Tibial artery (tissue), 4 donors: ENCODE measurements around the gene ABCB6.
A peak's percentile ranks its signal among the peaks of the same experiment; 100 is the strongest.
"Not testable (repeated sequence)": the region's sequence is repeated elsewhere in the genome, so short reads cannot be mapped to it uniquely, and the experiment has no call there.

Experiments used
- DNase-seq, 2 donors: peaks; one replicate each; pipeline ENCODE4 v3.0.0-alpha.2; 2019
- H3K27ac ChIP-seq, 2 donors: fragments of 200-600 bp; sonication (generic) in 1 of 2; 1 replicate in 1 of 2; 2 replicates in 1 of 2; pipeline ENCODE4 v1.5.1; 2018 to 2019; ENCODE audit warnings: mild to moderate bottlenecking in 1 of 2
- H3K27me3 ChIP-seq, 2 donors: fragments of 200-600 bp; sonication (generic) in 1 of 2; one replicate each; pipeline versions ENCODE4 v1.5.1 to v1.6.0; 2016 to 2019
- H3K36me3 ChIP-seq, 3 donors: fragments of 200-600 bp; sonication (generic) in 2 of 3; one replicate each; pipeline ENCODE4 v1.5.1; 2016 to 2019; ENCODE audit warnings: mild to moderate bottlenecking in 2 of 3
- H3K4me1 ChIP-seq, 4 donors: fragments of 200-600 bp; sonication (generic) in 2 of 4; 1 replicate in 3 of 4; 2 replicates in 1 of 4; pipeline ENCODE4 v1.5.1; 2016 to 2019
- H3K4me3 ChIP-seq, 2 donors: fragments of 200-600 bp; sonication (generic) in 1 of 2; 1 replicate in 1 of 2; 2 replicates in 1 of 2; pipeline ENCODE4 v1.5.1; 2018 to 2019; ENCODE audit warnings: mild to moderate bottlenecking in 2 of 2
- H3K9me3 ChIP-seq, 3 donors: fragments of 200-600 bp; sonication (generic) in 1 of 3; one replicate each; pipeline ENCODE4 v1.5.1; 2016 to 2019
- intact Hi-C: fragments of 100-400 bp; cut with DNase I; formaldehyde crosslinking; loops from one replicate; pipeline ENCODE4 v1.15.0; 2023; ENCODE audit warnings: low total_unique reads
- TF ChIP-seq, protein P1 (sequence below), 2 experiments: fragments of 200-600 bp in 1 of 2; fragments of 450-650 bp in 1 of 2; IDR thresholded peaks; one replicate each; pipeline ENCODE4 v1.5.1; 2017 to 2019; ENCODE audit warnings: antibody characterized with exemption in 2 of 2, mild to moderate bottlenecking in 1 of 2, moderate library complexity in 1 of 2

The ABCB6 gene

DNA sequence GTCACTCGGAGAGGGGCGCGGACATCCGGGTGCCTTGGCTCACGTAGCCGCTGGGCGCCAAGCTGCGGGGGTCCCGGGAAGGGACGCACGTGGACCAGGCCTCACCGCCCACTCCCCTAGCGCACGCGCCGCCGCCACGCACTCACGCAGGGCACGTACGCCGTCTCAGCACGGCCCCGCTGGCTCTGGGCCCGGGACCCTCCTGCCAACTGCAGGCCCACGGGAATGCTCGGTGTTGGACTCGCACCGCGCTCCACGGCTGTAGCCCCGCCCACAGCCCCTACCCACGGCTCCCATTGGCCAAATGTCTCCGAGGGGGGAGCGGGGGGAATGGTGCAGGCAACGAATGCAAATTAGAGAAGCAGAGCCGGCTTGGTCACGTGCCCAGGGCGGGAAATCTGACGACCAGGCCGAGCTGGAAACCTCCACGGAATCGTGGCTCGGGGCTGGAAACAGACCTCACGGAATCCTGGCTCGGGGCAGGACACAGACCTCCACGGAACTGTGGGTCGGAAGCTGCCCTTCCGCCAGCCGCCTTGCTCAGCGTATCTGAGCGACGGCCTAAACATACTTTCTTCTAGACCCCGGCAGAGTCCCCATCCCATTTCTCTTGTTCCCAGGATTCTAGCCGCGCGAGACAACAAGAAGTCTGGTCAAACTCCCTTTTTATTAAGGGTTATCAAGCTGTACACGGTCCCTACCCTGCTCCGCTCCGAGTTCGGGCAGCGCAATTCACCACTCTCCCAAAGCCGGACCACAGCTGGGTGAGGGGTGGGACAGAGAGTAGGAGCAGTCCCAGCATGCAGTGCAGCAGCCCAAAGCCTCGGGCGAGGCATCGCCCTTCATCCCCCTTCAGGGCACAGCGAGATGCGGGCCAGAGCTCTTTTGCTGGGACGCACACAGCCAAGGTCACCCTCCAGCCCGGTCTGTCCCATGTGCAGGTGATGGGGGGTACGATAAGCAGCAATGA is at the start of gene ABCB6:
ABCB6 (minus strand) TSS at position 227 of the 970 bp plus-strand sequence. CDS start 285 bp downstream, outside the sequence.
- Histone ChIP-seq H3K27ac (peak within 1 kb of the TSS; percentile 88 to 89), H3K9me3 (no peaks in the 10 kb centered on the region), H3K4me1 (peaks cover 5 to 41% (median 31%) of the 10 kb centered on the region in 4 donors), H3K36me3 (peaks cover 50 to 68% (median 58%) of the 10 kb centered on the region in 3 donors), H3K27me3 (no peaks in the 10 kb centered on the region), H3K4me3 (peak within 1 kb of the TSS; percentile 55 to 60)
- TF ChIP-seq, protein P1, sequence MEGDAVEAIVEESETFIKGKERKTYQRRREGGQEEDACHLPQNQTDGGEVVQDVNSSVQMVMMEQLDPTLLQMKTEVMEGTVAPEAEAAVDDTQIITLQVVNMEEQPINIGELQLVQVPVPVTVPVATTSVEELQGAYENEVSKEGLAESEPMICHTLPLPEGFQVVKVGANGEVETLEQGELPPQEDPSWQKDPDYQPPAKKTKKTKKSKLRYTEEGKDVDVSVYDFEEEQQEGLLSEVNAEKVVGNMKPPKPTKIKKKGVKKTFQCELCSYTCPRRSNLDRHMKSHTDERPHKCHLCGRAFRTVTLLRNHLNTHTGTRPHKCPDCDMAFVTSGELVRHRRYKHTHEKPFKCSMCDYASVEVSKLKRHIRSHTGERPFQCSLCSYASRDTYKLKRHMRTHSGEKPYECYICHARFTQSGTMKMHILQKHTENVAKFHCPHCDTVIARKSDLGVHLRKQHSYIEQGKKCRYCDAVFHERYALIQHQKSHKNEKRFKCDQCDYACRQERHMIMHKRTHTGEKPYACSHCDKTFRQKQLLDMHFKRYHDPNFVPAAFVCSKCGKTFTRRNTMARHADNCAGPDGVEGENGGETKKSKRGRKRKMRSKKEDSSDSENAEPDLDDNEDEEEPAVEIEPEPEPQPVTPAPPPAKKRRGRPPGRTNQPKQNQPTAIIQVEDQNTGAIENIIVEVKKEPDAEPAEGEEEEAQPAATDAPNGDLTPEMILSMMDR (IDR thresholded peaks at IDR 0.05): no peak
- intact Hi-C loops: loop anchor here (1.0 to 5.0 kb wide), 2 partner anchors 13 to 42 kb away; partner anchors contain the start of genes CNPPD1, RETREG2 and ZFAND2B
- DNase-seq: peak; percentile 99

DNA sequence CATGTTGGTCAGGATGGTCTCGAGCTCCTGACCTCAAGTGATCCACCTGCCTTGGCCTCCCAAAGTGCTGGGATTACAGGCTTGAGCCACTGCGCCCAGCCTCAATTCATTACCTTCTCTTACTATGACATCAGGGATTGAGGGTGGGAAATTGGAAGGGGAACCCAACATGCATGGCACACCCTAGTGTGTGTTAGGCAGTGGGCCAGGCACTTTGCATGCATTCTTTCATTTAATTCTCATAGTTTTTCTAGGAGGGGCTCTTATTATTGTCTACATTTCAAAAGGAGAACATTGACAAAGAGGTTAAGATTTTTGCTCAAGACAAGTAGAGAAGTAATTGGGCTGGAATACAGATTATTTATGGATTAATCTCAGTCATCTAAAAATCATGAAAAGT is 49.5 kb upstream of the ABCB6 start:
- DNase-seq: no peak
- H3K9me3 ChIP-seq: no peaks in the 10 kb centered on the region
- no peak overlapping the region for H3K27ac ChIP-seq
- H3K36me3 ChIP-seq: no peaks in the 10 kb centered on the region
- H3K27me3 ChIP-seq: no peaks in the 10 kb centered on the region
- no peaks in the 10 kb centered on the region for H3K4me1 ChIP-seq
- TF ChIP-seq, protein P1 (IDR thresholded peaks at IDR 0.05): no peak
- intact Hi-C loops: no loop called here
- H3K4me3 ChIP-seq: no peak overlapping the region

DNA sequence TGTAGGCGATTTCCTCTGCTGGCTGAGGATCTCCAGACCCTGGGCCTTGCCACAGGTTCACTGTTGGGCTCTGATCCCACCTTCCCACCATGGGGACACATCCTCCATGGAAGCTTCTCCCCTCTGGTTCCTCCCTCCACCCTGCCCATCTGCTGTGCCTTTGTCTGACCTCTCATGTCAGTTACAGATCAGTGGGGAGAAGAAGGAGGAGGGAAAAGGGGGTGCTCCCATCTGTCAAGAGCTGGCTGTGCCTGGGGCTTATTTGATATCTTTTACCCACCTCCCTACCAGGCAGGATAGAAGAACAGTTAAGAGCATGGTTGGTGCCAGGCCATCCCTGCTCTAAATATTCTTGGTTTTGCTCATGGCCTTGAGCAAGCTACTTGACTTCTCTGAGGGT is 48.1 kb upstream of the ABCB6 start:
- TF ChIP-seq, protein P1 (IDR thresholded peaks at IDR 0.05): no peak
- H3K4me1 ChIP-seq: no peaks in the 10 kb centered on the region
- H3K4me3 ChIP-seq: no peak overlapping the region
- DNase-seq: no peak
- intact Hi-C loops: no loop called here
- no peak overlapping the region for H3K27ac ChIP-seq
- H3K9me3 ChIP-seq: no peaks in the 10 kb centered on the region
- no peaks in the 10 kb centered on the region for H3K36me3 ChIP-seq
- no peaks in the 10 kb centered on the region for H3K27me3 ChIP-seq

DNA sequence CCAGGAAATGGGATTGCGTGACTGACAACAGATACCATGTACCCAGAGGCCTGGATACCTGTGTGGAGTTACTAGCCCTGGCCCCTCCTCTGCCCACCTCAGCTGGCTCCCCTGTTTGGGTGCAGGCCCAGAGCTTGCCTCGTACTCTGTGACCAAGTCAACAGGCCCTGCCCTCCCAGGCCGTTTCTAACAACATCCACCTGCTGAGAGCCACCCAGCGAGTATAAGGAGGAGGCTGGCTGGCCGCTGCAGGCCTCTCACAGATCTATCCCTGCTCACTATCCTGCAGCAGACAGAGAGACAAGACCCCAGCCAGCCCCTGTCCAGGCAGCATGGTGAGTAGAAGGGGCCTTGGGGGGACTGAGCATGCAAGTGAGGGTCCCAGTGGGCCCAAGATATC is 47.5 kb upstream of the ABCB6 start:
- Histone ChIP-seq H3K4me1 (no peaks in the 10 kb centered on the region), H3K9me3 (no peaks in the 10 kb centered on the region), H3K4me3 (no peak overlapping the region), H3K27me3 (peaks cover 0 to 1% of the 10 kb centered on the region in 2 donors), H3K36me3 (no peaks in the 10 kb centered on the region), H3K27ac (no peak overlapping the region)
- DNase-seq: no peak
- TF ChIP-seq, protein P1 (IDR thresholded peaks at IDR 0.05): no peak
- intact Hi-C loops: no loop called here

DNA sequence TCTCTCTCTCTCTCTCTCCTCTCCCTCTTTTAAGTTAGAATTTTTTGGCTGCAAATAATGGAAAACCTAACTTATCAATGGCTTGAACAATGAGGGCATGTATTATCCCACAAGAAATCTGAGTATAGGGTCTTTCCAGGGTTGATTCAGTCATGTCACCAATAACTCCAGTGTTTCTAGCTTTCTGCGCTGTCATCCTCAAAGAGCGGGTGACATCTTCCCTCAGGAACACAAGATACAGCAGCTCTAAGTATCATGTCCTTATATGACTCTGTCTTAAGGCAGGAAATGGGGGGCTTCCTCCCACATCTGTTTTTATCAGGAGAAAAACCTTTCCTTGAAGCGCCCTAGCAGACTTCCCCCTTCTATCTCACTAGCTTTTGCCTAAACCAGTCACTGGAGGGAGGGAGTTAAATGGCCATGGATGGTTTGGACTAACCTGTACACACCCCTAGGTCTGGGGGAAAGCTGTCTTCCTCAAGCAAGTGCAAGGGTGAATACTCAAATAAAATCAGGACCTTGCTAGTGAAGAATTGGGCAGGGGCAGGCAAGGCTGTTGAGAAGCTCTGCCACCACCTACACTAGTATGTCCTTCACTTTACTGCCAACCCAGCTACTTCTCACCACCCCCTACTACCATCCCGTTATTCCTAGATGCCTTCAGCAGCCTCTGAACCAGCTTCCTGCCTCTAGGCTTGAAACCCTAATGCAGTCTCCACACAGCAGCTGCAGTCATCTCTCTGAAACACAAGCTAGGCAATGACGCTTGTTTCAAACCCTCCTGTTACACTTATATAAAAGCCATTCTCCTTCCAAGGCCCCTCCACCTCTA is 42.5 kb upstream of the ABCB6 start:
- intact Hi-C loops: no loop called here
- Histone ChIP-seq H3K4me1 (no peaks in the 10 kb centered on the region), H3K27ac (no peak overlapping the region), H3K4me3 (no peak overlapping the region), H3K27me3 (peaks cover 0 to 22% of the 10 kb centered on the region in 2 donors), H3K9me3 (no peaks in the 10 kb centered on the region), H3K36me3 (no peaks in the 10 kb centered on the region)
- TF ChIP-seq, protein P1 (IDR thresholded peaks at IDR 0.05): no peak
- no peak for DNase-seq

DNA sequence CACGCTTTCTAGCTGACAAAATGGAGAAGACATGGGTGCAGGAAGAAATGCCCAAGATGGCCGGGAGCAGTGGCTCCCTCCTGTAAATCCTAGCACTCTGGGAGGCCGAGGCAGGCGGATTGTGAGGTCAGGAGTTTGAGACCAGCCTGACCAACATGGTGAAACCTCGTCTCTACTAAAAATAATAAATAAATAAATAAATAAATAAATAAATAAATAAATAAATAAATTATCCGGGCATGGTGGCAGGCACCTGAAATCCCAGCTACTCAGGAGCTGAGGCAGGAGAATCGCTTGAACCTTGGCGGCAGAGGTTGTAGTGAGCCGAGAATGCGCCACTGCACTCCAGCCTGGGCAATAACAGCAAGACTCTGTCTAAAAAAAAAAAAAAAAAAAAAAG is 40.2 kb upstream of the ABCB6 start:
- H3K27me3 ChIP-seq: peaks cover 0 to 26% of the 10 kb centered on the region in 2 donors
- H3K36me3 ChIP-seq, H3K27ac ChIP-seq, intact Hi-C loops, H3K4me1 ChIP-seq, DNase-seq, H3K4me3 ChIP-seq, H3K9me3 ChIP-seq: not testable (repeated sequence)
